SK-N-SH (cell line): Measurements from ENCODE around the gene ITFG1. TPM values are rescaled to one million over a fixed set of nuclear protein-coding genes. Genes with fewer than 3 reads are reported as not detected.
"Not testable (repeated sequence)": the region's sequence is repeated elsewhere in the genome, so short reads cannot be mapped to it uniquely, and the experiment has no call there.

Experiments used
- CTCF ChIA-PET: fragments of 300-600, 350-600 bp; formaldehyde crosslinking; extraction: SDS; loops from one replicate; lab custom pipeline; 2021; lab: Yijun Ruan, JAX
- POLR2A ChIA-PET: fragments of 350-600 bp; sonication (Branson Sonifier 250); formaldehyde crosslinking; extraction: SDS; loops from one replicate; lab custom pipeline; 2020; ENCODE audit warnings: antibody characterized with exemption, inconsistent platforms; lab: Yijun Ruan, JAX
- DNase-seq: peaks from one replicate; pipeline ENCODE4 v3.0.0; 2012
- H2AFZ ChIP-seq: fragments of 200-600 bp; sonication (generic); 2 replicates; pipeline ENCODE4 v1.8.1; 2016; ENCODE audit warnings: antibody characterized with exemption, mild to moderate bottlenecking, low read depth
- H3F3A ChIP-seq: fragments of 200-600 bp; sonication (generic); replicated peaks from 2 replicates; pipeline ENCODE3; 2016; ENCODE audit warnings: antibody characterized with exemption, mild to moderate bottlenecking; ENCODE audit not compliant: insufficient read depth
- H3K27ac ChIP-seq, 2 experiments: fragments of 200-500 bp in 1 of 2; fragments of 200-600 bp in 1 of 2; sonication (Bioruptor generic) in 1 of 2; sonication (generic), shearing (Covaris generic) in 1 of 2; 2 replicates each; pipeline versions ENCODE4 v1.5.1 to v1.6.1; 2014 to 2016; ENCODE audit warnings: low read depth in 2 of 2, inconsistent platforms in 1 of 2, low read length in 1 of 2, mild to moderate bottlenecking in 1 of 2, mixed read lengths in 1 of 2
- H3K27me3 ChIP-seq: fragments of 200-600 bp; sonication (generic), shearing (Covaris generic); 2 replicates; pipeline ENCODE4 v1.6.1; 2016; ENCODE audit warnings: mixed run types; ENCODE audit not compliant: insufficient read depth
- H3K36me3 ChIP-seq, 2 experiments: fragments of 200-500 bp in 1 of 2; fragments of 200-600 bp in 1 of 2; sonication (Bioruptor generic) in 1 of 2; sonication (generic) in 1 of 2; replicated peaks in 1 of 2; 2 replicates each; pipeline versions ENCODE3 to v1.5.1; 2014 to 2016; ENCODE audit warnings: low read length in 1 of 2, mild to moderate bottlenecking in 1 of 2; ENCODE audit not compliant: insufficient read depth in 2 of 2, control insufficient read depth in 1 of 2
- H3K4me1 ChIP-seq, 2 experiments: fragments of 200-500 bp in 1 of 2; fragments of 200-600 bp in 1 of 2; sonication (Bioruptor generic) in 1 of 2; sonication (generic), shearing (Covaris generic) in 1 of 2; 2 replicates each; pipeline versions ENCODE4 v1.5.1 to v1.6.1; 2014 to 2016; ENCODE audit warnings: low read depth in 1 of 2, low read length in 1 of 2, mixed run types in 1 of 2; ENCODE audit not compliant: insufficient read depth in 2 of 2, control insufficient read depth in 1 of 2
- H3K4me2 ChIP-seq: fragments of 200-600 bp; sonication (generic), shearing (Covaris generic); 2 replicates; pipeline ENCODE4 v1.6.1; 2017; ENCODE audit warnings: mixed run types
- H3K4me3 ChIP-seq, 2 experiments: fragments of 200-500 bp in 1 of 2; fragments of 200-600 bp in 1 of 2; sonication (Bioruptor generic) in 1 of 2; sonication (generic), shearing (Covaris generic) in 1 of 2; 2 replicates each; pipeline versions ENCODE4 v1.5.1 to v1.8.1; 2014 to 2016; ENCODE audit warnings: low read depth in 2 of 2, inconsistent platforms in 1 of 2, low read length in 1 of 2, mild to moderate bottlenecking in 1 of 2, mixed read lengths in 1 of 2, moderate library complexity in 1 of 2
- H3K79me2 ChIP-seq: fragments of 200-600 bp; sonication (generic); 2 replicates; pipeline ENCODE4 v1.8.1; 2017; ENCODE audit warnings: mild to moderate bottlenecking; ENCODE audit not compliant: insufficient read depth
- H3K9ac ChIP-seq: fragments of 200-600 bp; sonication (generic); 2 replicates; pipeline ENCODE4 v1.6.1; 2017; ENCODE audit warnings: mixed run types
- H3K9me2 ChIP-seq: fragments of 200-600 bp; sonication (generic); 2 replicates; pipeline ENCODE4 v1.6.1; 2017; ENCODE audit warnings: mixed run types
- H3K9me3 ChIP-seq: fragments of 200-600 bp; sonication (generic); 2 replicates; pipeline ENCODE4 v1.6.1; 2017; ENCODE audit warnings: mixed run types, mild to moderate bottlenecking, moderate library complexity
- H4K20me1 ChIP-seq: fragments of 200-600 bp; sonication (generic); 2 replicates; pipeline ENCODE4 v1.6.1; 2017; ENCODE audit warnings: mild to moderate bottlenecking, mixed run types; ENCODE audit not compliant: insufficient read depth
- FOSL2 ChIP-seq: IDR thresholded peaks from 2 replicates; pipeline ENCODE4 v1.4.0; 2012; ENCODE audit warnings: low read depth, mild to moderate bottlenecking, moderate library complexity, borderline replicate concordance
- GATA2 ChIP-seq: sonication (generic); formaldehyde crosslinking; IDR thresholded peaks from 2 replicates; pipeline ENCODE4 v1.5.0; 2020; ENCODE audit warnings: mild to moderate bottlenecking, missing genetic modification reagents
- IRF3 ChIP-seq: fragments of 150-350 bp; IDR thresholded peaks from 2 replicates; pipeline ENCODE4 v1.6.1; 2016; ENCODE audit warnings: mild to moderate bottlenecking, low read depth, low read length
- JUND ChIP-seq: IDR thresholded peaks from 2 replicates; pipeline ENCODE4 v1.4.0; 2012
- NFIC ChIP-seq: IDR thresholded peaks from 2 replicates; pipeline ENCODE4 v1.4.0; 2012; ENCODE audit warnings: borderline replicate concordance
- USF1 ChIP-seq: IDR thresholded peaks from 2 replicates; pipeline ENCODE4 v1.4.0; 2012; ENCODE audit warnings: low read depth, borderline replicate concordance
- WGBS: methylation state at CpG from one replicate; pipeline ENCODE4 v1.1.6; 2017; ENCODE audit warnings: low lambda C conversion rate; 5-methylcytosine and 5-hydroxymethylcytosine counted together
- polyA plus RNA-seq, 3 experiments: library from polyadenylated mRNA; depleted of rRNA; stranded (reverse); fragments of >200 nt; gene quantifications; 2 replicates each; pipeline ENCODE4 v1.2.3, GENCODE V29; 2012
- TF ChIP-seq, protein P1 (sequence below): fragments of 150-350 bp; IDR thresholded peaks from 2 replicates; pipeline ENCODE4 v1.6.1; 2017; ENCODE audit warnings: antibody characterized with exemption, low read length, low read depth, borderline replicate concordance

ITFG1 gene
- polyA plus RNA-seq, 1 of the 3 experiments (the other 2 are of a cell fraction) = 48.6 TPM

GRCh38 chr16:47358816-47359215 lies 102.0 kb downstream of the ITFG1 start:
- POLR2A ChIA-PET = no interaction called here
- DNase-seq = no peak
- WGBS = 90% methylated on average over 2 of the region's 2 CpGs
- H3K27me3 ChIP-seq = no peaks in the 10 kb centered on the region
- CTCF ChIA-PET = no interaction called here
- no peaks in the 10 kb centered on the region for H3K4me1 ChIP-seq
- H3K9me3 ChIP-seq = peaks cover 4% of the 10 kb centered on the region; the same call in 1 of the 2 replicates
- H3K9ac ChIP-seq = no peak overlapping the region
- H2AFZ ChIP-seq = no peak overlapping the region
- TF ChIP-seq GATA2 (CRISPR knock-in tag) (no peak), IRF3 (no peak), NFIC (no peak), JUND (0 out of 2 replicates have a peak, but pooled peaks have one; percentile 18), USF1 (no peak), FOSL2 (peak; percentile 25; the same call in 1 of the 2 replicates)
- TF ChIP-seq, protein P1, sequence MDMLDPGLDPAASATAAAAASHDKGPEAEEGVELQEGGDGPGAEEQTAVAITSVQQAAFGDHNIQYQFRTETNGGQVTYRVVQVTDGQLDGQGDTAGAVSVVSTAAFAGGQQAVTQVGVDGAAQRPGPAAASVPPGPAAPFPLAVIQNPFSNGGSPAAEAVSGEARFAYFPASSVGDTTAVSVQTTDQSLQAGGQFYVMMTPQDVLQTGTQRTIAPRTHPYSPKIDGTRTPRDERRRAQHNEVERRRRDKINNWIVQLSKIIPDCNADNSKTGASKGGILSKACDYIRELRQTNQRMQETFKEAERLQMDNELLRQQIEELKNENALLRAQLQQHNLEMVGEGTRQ = no peak
- no peaks in the 10 kb centered on the region for H3F3A ChIP-seq
- peaks cover 3 to 6% of the 10 kb centered on the region in 2 experiments for H3K36me3 ChIP-seq
- H3K4me2 ChIP-seq = no peak overlapping the region
- H3K4me3 ChIP-seq = no peak overlapping the region
- H3K9me2 ChIP-seq = no peaks in the 10 kb centered on the region
- no peaks in the 10 kb centered on the region for H4K20me1 ChIP-seq
- H3K27ac ChIP-seq = no peak overlapping the region
- H3K79me2 ChIP-seq = no peaks in the 10 kb centered on the region

DNA sequence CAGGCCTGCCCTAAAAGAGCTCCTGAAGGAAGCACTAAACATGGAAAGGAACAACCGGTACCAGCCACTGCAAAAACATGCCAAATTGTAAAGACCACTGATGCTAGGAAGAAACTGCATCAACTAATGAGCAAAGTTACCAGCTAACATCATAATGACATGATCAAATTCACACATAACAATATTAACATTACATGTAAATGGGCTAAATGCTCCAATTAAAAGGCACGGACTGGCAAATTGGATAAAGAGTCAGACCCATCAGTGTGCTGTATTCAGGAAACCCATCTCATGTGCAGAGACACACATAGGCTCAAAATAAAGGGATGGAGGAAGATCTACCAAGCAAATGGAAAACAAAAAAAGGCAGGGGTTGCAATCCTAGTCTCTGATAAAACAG lies 111.8 kb downstream of the ITFG1 start:
- H3K27ac ChIP-seq, H3K9ac ChIP-seq, DNase-seq, H3K79me2 ChIP-seq, POLR2A ChIA-PET, H3K4me3 ChIP-seq, CTCF ChIA-PET, H2AFZ ChIP-seq, H3K36me3 ChIP-seq, H3K4me1 ChIP-seq, H3K4me2 ChIP-seq, H3K9me3 ChIP-seq, H3K9me2 ChIP-seq, H3F3A ChIP-seq, H3K27me3 ChIP-seq, H4K20me1 ChIP-seq: not testable (repeated sequence)
- 93% methylated on average over 2 of the region's 2 CpGs for WGBS

GRCh38 chr16:47347021-47347696 lies 113.7 kb downstream of the ITFG1 start:
- CTCF ChIA-PET, H3K4me2 ChIP-seq, H3K27me3 ChIP-seq, H4K20me1 ChIP-seq, H3K27ac ChIP-seq, H3F3A ChIP-seq, H2AFZ ChIP-seq, H3K9ac ChIP-seq, H3K4me3 ChIP-seq, H3K79me2 ChIP-seq, H3K4me1 ChIP-seq, DNase-seq, H3K36me3 ChIP-seq, H3K9me3 ChIP-seq, H3K9me2 ChIP-seq: not testable (repeated sequence)
- 95% methylated on average over 16 of the region's 23 CpGs for WGBS
- POLR2A ChIA-PET = interaction anchor here (0.6 kb wide), 1 partner anchor 23 kb away, joined by 5 read pairs; no protein-coding TSS in a partner anchor
